Left ventricle myocardium inferior (tissue), 1 donor: Measurements from ENCODE around the gene TNFRSF8. TPM values are rescaled to one million over a fixed set of nuclear protein-coding genes. Genes with fewer than 3 reads are reported as not detected.

Experiments
- DNase-seq: peaks from one replicate; pipeline ENCODE4 v3.0.0-alpha.2; 2020
- H3K27ac ChIP-seq: fragments of 200-600 bp; replicated peaks from 2 replicates; pipeline ENCODE4 v1.8.0; 2021
- H3K27me3 ChIP-seq: fragments of 200-600 bp; 2 replicates; pipeline ENCODE4 v1.8.0; 2021; ENCODE audit warnings: low read depth
- H3K36me3 ChIP-seq: fragments of 200-600 bp; 2 replicates; pipeline ENCODE4 v1.8.0; 2021
- H3K4me1 ChIP-seq: fragments of 200-600 bp; 2 replicates; pipeline ENCODE4 v1.8.0; 2021
- H3K4me3 ChIP-seq: fragments of 200-600 bp; 2 replicates; pipeline ENCODE4 v1.8.0; 2021; ENCODE audit warnings: mild to moderate bottlenecking, moderate library complexity
- H3K9me3 ChIP-seq: fragments of 200-600 bp; replicated peaks from 2 replicates; pipeline ENCODE4 v1.8.0; 2021
- CTCF ChIP-seq: fragments of 200-600 bp; IDR thresholded peaks from 2 replicates; pipeline ENCODE4 v1.8.0; 2021; ENCODE audit warnings: antibody characterized with exemption, mild to moderate bottlenecking, borderline replicate concordance
- intact Hi-C: fragments of 100-400 bp; cut with micrococcal nuclease; formaldehyde crosslinking; loops from one replicate; pipeline ENCODE4 v1.11.0; 2022
- total RNA-seq: library from RNA; stranded (reverse); fragmentation: NEBNext Ultra II Directional; extraction: Animal tissue kit (Norgen Biotek cat#: 25700); gene quantifications from one replicate; pipeline ENCODE4 v1.2.1, GENCODE V29; 2021
- donor health status: DM: no; HTN: yes; CAD: no; lungs with severe emphysema.

Gene TNFRSF8
- total RNA-seq, 1 donor from 2014 or later, result 0.82 TPM

GRCh38 chr1:12088607-12089006 is 25.5 kb downstream of the TNFRSF8 start:
- Histone ChIP-seq H3K36me3 (no peaks in the 10 kb centered on the region), H3K9me3 (peaks cover 6% of the 10 kb centered on the region), H3K27ac (no peak overlapping the region), H3K27me3 (no peaks in the 10 kb centered on the region), H3K4me3 (no peak overlapping the region), H3K4me1 (no peaks in the 10 kb centered on the region)
- TF ChIP-seq CTCF, result no peak
- intact Hi-C loops, result no loop called here
- DNase-seq, result no peak

- H3K4me3 ChIP-seq, result no peak overlapping the region
- peaks cover 4% of the 10 kb centered on the region for H3K9me3 ChIP-seq
- intact Hi-C loops, result no loop called here
- H3K4me1 ChIP-seq, result no peaks in the 10 kb centered on the region
- H3K36me3 ChIP-seq, result no peaks in the 10 kb centered on the region
- H3K27ac ChIP-seq, result no peak overlapping the region
- DNase-seq, result no peak
- TF ChIP-seq CTCF, result no peak
- no peaks in the 10 kb centered on the region for H3K27me3 ChIP-seq
Measured at GRCh38 chr1:12090326-12090725, 27.2 kb downstream of the TNFRSF8 start.

GRCh38 chr1:12091191-12091590 is 28.1 kb downstream of the TNFRSF8 start:
- intact Hi-C loops, result no loop called here
- H3K4me3 ChIP-seq, result no peak overlapping the region
- peaks cover 4% of the 10 kb centered on the region for H3K9me3 ChIP-seq
- H3K27ac ChIP-seq, result no peak overlapping the region
- H3K27me3 ChIP-seq, result no peaks in the 10 kb centered on the region
- H3K36me3 ChIP-seq, result no peaks in the 10 kb centered on the region
- DNase-seq, result no peak
- no peak for TF ChIP-seq CTCF
- no peaks in the 10 kb centered on the region for H3K4me1 ChIP-seq

DNA sequence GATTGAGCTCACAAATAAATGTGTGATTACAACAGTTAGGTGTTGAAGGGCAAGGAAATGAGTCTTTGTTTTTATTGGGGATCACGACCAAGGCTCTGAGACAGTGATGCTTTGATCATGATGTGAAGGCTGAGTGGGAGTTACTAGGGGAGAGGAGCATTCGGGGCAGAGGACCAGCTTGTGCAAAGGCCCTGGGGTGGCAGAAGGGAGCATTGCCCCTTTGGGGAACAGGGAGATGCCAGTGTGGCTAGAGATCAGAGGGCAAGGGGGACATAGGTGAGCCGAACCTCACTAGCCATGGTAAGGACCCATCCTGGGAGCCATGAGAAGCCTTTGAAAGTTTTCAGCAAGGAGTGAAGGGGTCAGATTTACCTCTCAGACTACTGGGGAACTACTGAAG is 31.1 kb downstream of the TNFRSF8 start:
- Histone ChIP-seq H3K36me3 (no peaks in the 10 kb centered on the region), H3K9me3 (peaks cover 14% of the 10 kb centered on the region), H3K4me1 (no peaks in the 10 kb centered on the region), H3K4me3 (no peak overlapping the region), H3K27me3 (no peaks in the 10 kb centered on the region), H3K27ac (no peak overlapping the region)
- TF ChIP-seq CTCF, result no peak
- intact Hi-C loops, result no loop called here
- no peak for DNase-seq

DNA sequence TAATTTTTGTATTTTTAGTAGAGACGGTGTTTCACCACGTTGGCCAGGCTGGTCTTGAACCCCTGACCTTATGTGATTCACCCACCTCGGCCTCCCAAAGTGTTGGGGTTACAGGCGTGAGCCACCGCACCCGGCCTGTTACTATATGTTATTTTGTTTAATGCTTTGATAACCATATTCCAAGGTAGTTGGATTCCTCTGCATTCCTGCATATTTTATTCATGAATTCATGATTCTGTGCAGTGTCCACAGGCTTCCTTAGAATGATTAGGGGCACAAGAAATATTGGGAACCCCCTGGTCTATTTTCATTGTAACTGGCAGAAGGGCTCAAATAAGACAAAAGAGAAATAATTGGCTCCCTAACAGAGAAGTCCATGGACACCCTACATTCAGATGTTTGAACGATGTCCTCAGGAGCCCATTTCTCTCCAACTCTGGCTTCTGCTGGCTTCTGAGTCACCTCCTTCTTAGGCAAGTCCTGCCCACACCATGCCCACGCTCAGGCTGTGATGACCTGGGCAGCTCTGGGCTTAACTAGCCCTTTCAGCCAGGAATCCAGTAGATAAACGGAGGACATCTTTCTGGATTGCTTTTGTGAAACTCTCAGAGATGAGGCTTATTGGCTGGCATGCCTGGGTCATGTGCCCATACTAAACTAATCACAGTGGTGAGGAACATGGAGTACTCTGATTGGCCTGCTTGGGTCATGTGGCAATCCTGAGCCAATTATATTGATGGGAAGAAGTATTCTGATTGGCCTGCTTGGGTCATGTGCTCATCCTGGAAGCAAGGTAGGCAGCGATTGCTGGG is 32.6 kb downstream of the TNFRSF8 start:
- intact Hi-C loops, result no loop called here
- Histone ChIP-seq H3K27ac (no peak overlapping the region), H3K4me3 (no peak overlapping the region), H3K9me3 (peaks cover 14% of the 10 kb centered on the region), H3K4me1 (no peaks in the 10 kb centered on the region), H3K27me3 (no peaks in the 10 kb centered on the region), H3K36me3 (no peaks in the 10 kb centered on the region)
- no peak for DNase-seq
- TF ChIP-seq CTCF, result no peak
